WERI-Rb-1 (cell line): ENCODE measurements around the gene ZNF274.
"Not testable (repeated sequence)": the region's sequence is repeated elsewhere in the genome, so short reads cannot be mapped to it uniquely, and the experiment has no call there.

Source experiments
- DNase-seq: peaks from one replicate; pipeline ENCODE4 v3.0.0-alpha.2; 2020
- H3K27ac ChIP-seq: fragments of 250-450 bp; sonication (Bioruptor Pico); 2 replicates; pipeline ENCODE4 v1.5.1; 2020; ENCODE audit warnings: mild to moderate bottlenecking, moderate library complexity
- H3K27me3 ChIP-seq: fragments of 250-450 bp; sonication (Bioruptor Pico); 2 replicates; pipeline ENCODE4 v1.5.1; 2021; ENCODE audit warnings: mild to moderate bottlenecking, low read depth, moderate library complexity; ENCODE audit not compliant: insufficient read depth, severe bottlenecking
- H3K36me3 ChIP-seq: fragments of 250-450 bp; sonication (Bioruptor Pico); 2 replicates; pipeline ENCODE4 v1.5.1; 2020; ENCODE audit warnings: mild to moderate bottlenecking, moderate library complexity
- H3K4me3 ChIP-seq: 2 replicates; pipeline ENCODE4 v1.5.1; 2011; ENCODE audit warnings: low read depth, mild to moderate bottlenecking, control low read depth, low read length
- H3K9me3 ChIP-seq: fragments of 250-450 bp; sonication (Bioruptor Pico); 2 replicates; pipeline ENCODE4 v1.5.1; 2021; ENCODE audit warnings: mild to moderate bottlenecking, moderate library complexity; ENCODE audit not compliant: severe bottlenecking
- TF ChIP-seq, protein P1 (sequence below): IDR thresholded peaks from 2 replicates; pipeline ENCODE4 v1.5.1; 2011; ENCODE audit warnings: low read depth, mild to moderate bottlenecking, control low read depth, inconsistent platforms, low read length

Gene ZNF274

DNA sequence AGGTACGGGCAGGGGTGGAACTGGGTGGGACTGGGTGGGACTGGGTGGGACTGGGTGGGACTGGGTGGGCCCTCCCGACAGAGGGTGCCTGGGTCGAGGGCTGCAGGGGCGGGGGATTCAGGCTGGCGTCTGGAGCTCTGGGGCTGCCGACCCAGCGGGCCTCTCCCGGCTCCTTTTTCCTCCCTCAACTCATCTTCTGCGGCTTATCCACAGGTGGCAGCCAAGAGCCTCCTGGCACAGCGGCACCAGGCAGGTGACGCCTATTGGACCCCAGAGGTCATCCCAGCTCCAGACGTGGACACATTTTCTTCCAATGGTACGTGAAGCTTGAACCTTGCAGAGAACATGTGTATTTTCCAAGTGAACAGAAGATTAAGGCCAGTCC, 46.4 kb downstream of the ZNF274 start:
- Histone ChIP-seq H3K36me3 (peaks cover 47% of the 10 kb centered on the region), H3K27me3 (no peaks in the 10 kb centered on the region), H3K27ac (peak overlapping the region; percentile 96), H3K9me3 (peaks cover 4% of the 10 kb centered on the region), H3K4me3 (peak overlapping the region; percentile 97)
- DNase-seq = peak; percentile 62
- TF ChIP-seq, protein P1, sequence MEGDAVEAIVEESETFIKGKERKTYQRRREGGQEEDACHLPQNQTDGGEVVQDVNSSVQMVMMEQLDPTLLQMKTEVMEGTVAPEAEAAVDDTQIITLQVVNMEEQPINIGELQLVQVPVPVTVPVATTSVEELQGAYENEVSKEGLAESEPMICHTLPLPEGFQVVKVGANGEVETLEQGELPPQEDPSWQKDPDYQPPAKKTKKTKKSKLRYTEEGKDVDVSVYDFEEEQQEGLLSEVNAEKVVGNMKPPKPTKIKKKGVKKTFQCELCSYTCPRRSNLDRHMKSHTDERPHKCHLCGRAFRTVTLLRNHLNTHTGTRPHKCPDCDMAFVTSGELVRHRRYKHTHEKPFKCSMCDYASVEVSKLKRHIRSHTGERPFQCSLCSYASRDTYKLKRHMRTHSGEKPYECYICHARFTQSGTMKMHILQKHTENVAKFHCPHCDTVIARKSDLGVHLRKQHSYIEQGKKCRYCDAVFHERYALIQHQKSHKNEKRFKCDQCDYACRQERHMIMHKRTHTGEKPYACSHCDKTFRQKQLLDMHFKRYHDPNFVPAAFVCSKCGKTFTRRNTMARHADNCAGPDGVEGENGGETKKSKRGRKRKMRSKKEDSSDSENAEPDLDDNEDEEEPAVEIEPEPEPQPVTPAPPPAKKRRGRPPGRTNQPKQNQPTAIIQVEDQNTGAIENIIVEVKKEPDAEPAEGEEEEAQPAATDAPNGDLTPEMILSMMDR = peak; percentile 56

DNA sequence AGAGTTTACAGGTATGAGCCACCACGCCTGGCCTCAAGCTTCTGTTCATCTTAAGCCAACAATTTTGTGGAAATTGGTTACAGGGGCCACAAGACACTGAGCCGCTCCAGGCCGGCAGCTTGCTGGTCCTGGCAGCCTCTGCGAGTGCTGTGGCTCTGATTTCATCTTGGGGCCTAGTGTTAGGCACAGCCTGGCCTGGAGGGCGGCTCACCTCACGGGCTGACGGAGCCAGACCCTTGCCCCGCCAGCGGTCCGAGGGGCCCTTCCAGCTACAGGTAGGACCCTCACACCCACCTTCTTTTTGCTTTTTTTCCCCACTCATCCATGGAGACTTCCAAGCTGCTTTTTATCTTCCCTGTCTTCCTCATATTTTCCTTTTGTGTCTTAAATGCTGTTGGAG, 54.5 kb downstream of the ZNF274 start:
- no peak overlapping the region for H3K4me3 ChIP-seq
- no peak overlapping the region for H3K27ac ChIP-seq
- no peaks in the 10 kb centered on the region for H3K27me3 ChIP-seq
- no peak for DNase-seq
- H3K9me3 ChIP-seq = no peaks in the 10 kb centered on the region
- H3K36me3 ChIP-seq = peaks cover 89% of the 10 kb centered on the region
- TF ChIP-seq, protein P1 = no peak

DNA sequence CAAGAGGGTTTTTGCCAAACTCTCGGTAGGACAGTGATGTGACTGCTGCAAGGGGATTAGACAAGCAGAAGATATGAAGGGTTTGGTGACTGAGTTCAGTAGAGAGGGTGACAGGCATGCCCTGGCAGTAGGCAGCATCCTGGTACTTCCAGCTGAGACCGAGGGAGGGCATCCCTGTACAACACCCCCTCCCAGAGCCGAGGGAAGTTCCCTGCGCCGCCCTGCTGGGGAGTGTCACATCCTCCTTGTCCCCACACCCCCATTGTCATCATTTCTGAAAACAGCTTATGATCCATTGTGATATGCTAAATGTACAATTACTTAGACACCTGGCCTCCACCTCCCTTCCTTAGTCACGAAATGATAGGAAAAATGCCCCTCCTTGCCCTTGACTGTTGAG, 60.5 kb downstream of the ZNF274 start:
- H3K36me3 ChIP-seq = peaks cover 93% of the 10 kb centered on the region

DNA sequence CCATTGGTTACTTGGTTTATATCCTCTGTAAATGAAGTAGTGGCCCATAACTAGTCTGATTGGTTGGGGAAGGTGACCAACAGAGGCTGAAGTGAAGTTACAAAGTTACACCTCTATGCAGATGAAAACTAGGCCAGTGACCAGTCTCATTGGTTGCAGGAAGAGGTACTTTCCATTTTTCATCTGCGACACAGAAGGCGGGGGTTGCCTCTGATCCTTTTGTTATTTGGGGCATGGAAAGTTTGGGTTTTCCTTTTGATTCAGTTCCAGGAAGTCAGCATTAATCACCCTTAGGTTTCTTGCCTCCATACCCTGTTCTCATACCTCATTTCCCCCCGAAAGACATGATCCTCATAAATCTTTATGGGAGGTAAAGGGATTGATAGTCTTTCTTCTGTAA, 66.0 kb downstream of the ZNF274 start:
- no peak for DNase-seq
- no peaks in the 10 kb centered on the region for H3K27me3 ChIP-seq
- peaks cover 100% of the 10 kb centered on the region for H3K36me3 ChIP-seq
- H3K4me3 ChIP-seq = no peak overlapping the region
- no peak overlapping the region for H3K27ac ChIP-seq
- TF ChIP-seq, protein P1 = no peak
- peaks cover 55% of the 10 kb centered on the region for H3K9me3 ChIP-seq

More for the DNA sequence above, 60.5 kb downstream of the ZNF274 start:
- TF ChIP-seq, protein P1 = no peak
- Histone ChIP-seq H3K4me3 (no peak overlapping the region), H3K9me3 (peaks cover 13% of the 10 kb centered on the region), H3K27ac (no peak overlapping the region), H3K27me3 (no peaks in the 10 kb centered on the region)
- DNase-seq = no peak

DNA sequence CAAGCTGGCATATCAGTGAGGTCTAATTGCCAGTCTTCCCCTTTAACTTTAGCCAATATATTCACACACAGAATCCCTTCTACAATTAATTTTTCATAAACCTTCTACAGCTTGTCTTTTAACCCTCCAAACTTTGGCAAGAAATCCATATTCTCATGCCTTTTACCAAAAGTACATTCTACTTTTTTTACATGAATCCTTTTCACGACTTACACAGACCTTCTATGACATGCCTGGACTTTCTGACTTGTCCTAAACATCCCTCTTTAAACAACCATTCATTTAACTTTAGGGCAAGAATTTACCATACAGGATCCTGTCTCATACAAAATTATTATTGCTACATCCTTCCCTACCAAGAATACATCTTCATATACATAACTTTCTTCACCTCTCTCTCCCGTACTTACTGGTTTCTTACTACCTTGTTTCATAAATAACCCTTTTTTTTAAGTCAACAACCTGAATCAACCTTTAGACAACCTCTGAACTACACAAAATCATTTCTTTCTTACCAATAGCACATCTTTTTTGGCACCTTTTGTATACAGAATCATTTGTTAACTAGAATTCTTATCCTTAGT, 69.3 kb downstream of the ZNF274 start:
- Histone ChIP-seq H3K36me3 (peaks cover 98% of the 10 kb centered on the region), H3K27me3 (no peaks in the 10 kb centered on the region), H3K9me3 (peaks cover 66% of the 10 kb centered on the region), H3K27ac (no peak overlapping the region), H3K4me3 (no peak overlapping the region)
- DNase-seq = no peak
- TF ChIP-seq, protein P1 = no peak

DNA sequence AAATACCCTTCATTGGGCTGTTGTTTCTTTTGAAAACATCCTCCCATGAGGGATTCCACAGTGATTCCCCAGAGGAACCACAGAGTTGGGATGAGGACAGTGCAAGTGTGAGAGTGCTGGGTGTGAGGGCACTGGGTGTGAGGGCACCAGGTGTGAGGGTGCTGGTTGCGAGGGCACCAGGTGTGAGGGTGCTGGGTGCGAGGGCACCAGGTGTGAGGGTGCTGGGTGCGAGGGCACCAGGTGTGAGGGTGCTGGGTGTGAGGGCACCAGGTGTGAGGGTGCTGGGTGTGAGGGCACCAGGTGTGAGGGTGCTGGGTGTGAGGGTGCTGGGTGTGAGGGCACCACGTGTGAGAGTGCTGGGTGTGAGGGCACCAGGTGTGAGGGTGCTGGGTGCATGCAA, 75.4 kb downstream of the ZNF274 start:
- H3K27ac ChIP-seq, DNase-seq, H3K27me3 ChIP-seq, H3K4me3 ChIP-seq: not testable (repeated sequence)
- peaks cover 76% of the 10 kb centered on the region for H3K9me3 ChIP-seq
- H3K36me3 ChIP-seq = peaks cover 95% of the 10 kb centered on the region
